ENCODE results near the gene GABRQ.
"Not testable (repeated sequence)": the region's sequence is repeated elsewhere in the genome, so short reads cannot be mapped to it uniquely, and the experiment has no call there.

The GABRQ gene

GRCh38 chrX:152656890-152657289, 19.2 kb downstream of the GABRQ start:
- no peak for DNase-seq

GRCh38 chrX:152658302-152658701, 20.6 kb downstream of the GABRQ start:
- no peak for DNase-seq

GRCh38 chrX:152663086-152663485, 25.4 kb downstream of the GABRQ start:
- DNase-seq: no peak

GRCh38 chrX:152674135-152674534, 36.4 kb downstream of the GABRQ start:
- no peak for DNase-seq

GRCh38 chrX:152674652-152675051, 37.0 kb downstream of the GABRQ start:
- DNase-seq: not testable (repeated sequence)

- not testable (repeated sequence) for DNase-seq
Measured at GRCh38 chrX:152681012-152681411, 43.3 kb downstream of the GABRQ start.

- DNase-seq: not testable (repeated sequence)
Measured at GRCh38 chrX:152697952-152698931, 60.5 kb downstream of the GABRQ start, which contains the start of gene MAGEA3. MAGEA3 (plus strand) TSS chrX:152698794; CDS start chrX:152700833, 2,039 bp downstream.

- not testable (repeated sequence) for DNase-seq
Measured at GRCh38 chrX:152700390-152700789, 62.7 kb downstream of the GABRQ start.

GRCh38 chrX:152706500-152706899, 68.8 kb downstream of the GABRQ start:
- DNase-seq: not testable (repeated sequence)

Data from hypothalamus (tissue), 51 donors.